Measurements from ENCODE around the gene ZNF232.
"Not testable (repeated sequence)": the region's sequence is repeated elsewhere in the genome, so short reads cannot be mapped to it uniquely, and the experiment has no call there.

Gene ZNF232

GRCh38 chr17:5122586-5123342 lies 11.1 kb upstream of the ZNF232 start:
- no peak for TF ChIP-seq CTCF (IDR thresholded peaks at IDR 0.05; ENCODE audit: insufficient read depth, low read length, missing control alignments)
- CTCF ChIA-PET, result interaction anchor here (0.8 kb wide), 1 partner anchor 316 kb away, joined by 3 read pairs; the partner anchor contains the start of gene C1QBP
- POLR2A ChIA-PET, result interaction anchor here (0.7 kb wide), 1 partner anchor 9 kb away, joined by 4 read pairs; no protein-coding TSS in a partner anchor
- DNase-seq (ENCODE audit: low read depth, low spot score), result no peak
- H3K4me3 ChIP-seq (ENCODE audit: low read depth, low read length), result peak overlapping the region; percentile 52

DNA sequence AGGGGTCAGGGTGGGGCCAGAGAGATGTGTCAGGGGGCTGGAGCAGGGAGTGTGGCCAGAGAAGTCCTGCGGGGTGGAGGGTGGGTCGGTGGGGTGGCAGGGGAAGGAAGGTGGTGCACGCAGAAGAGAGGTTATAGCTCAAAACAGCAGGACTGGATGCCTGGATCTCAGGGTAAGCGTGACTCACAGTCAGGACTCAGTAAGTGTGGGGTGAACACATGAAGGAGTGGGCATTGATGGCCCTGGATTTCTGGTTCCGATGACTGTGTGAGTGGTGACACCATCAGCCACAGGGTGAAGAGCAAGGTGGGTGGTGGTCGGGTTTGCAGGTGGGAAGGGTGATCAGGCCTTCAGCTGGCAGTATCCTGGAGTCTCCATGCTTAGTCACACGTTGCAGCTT lies 10.4 kb upstream of the ZNF232 start:
- DNase-seq (ENCODE audit: low read depth, low spot score), result not testable (repeated sequence)
- peak overlapping the region; percentile 52; the same call in 1 of the 2 replicates for H3K4me3 ChIP-seq (ENCODE audit: low read depth, low read length)
- POLR2A ChIA-PET, result interaction anchor here (0.7 kb wide), 2 partner anchors 8 to 442 kb away, joined by 3 to 4 read pairs; no protein-coding TSS in a partner anchor
- CTCF ChIA-PET, result interaction anchor here (0.8 kb wide), 1 partner anchor 317 kb away, joined by 3 read pairs; the partner anchor contains the start of gene C1QBP

GRCh38 chr17:5121186-5121841 lies 9.6 kb upstream of the ZNF232 start:
- no peak for DNase-seq (ENCODE audit: low read depth, low spot score)
- TF ChIP-seq CTCF (IDR thresholded peaks at IDR 0.05; ENCODE audit: insufficient read depth, low read length, missing control alignments), result no peak
- H3K4me3 ChIP-seq (ENCODE audit: low read depth, low read length), result no peak overlapping the region
- CTCF ChIA-PET, result no interaction called here
- POLR2A ChIA-PET, result interaction anchor here (0.7 kb wide), 1 partner anchor 443 kb away, joined by 3 read pairs; no protein-coding TSS in a partner anchor

- POLR2A ChIA-PET, result not testable (repeated sequence)
Observed at GRCh38 chr17:5120436-5121185, 8.9 kb upstream of the ZNF232 start.

GRCh38 chr17:5120036-5120435 lies 8.4 kb upstream of the ZNF232 start:
- DNase-seq (ENCODE audit: low read depth, low spot score), result no peak
- TF ChIP-seq CTCF (IDR thresholded peaks at IDR 0.05; ENCODE audit: insufficient read depth, low read length, missing control alignments), result no peak
- ChIA-PET CTCF (no interaction called here), POLR2A (no interaction called here)
- H3K4me3 ChIP-seq (ENCODE audit: low read depth, low read length), result no peak overlapping the region

More at GRCh38 chr17:5120436-5121185, 8.9 kb upstream of the ZNF232 start:
- CTCF ChIA-PET; H3K4me3 ChIP-seq (ENCODE audit: low read depth, low read length); DNase-seq (ENCODE audit: low read depth, low spot score): not testable (repeated sequence)

DNA sequence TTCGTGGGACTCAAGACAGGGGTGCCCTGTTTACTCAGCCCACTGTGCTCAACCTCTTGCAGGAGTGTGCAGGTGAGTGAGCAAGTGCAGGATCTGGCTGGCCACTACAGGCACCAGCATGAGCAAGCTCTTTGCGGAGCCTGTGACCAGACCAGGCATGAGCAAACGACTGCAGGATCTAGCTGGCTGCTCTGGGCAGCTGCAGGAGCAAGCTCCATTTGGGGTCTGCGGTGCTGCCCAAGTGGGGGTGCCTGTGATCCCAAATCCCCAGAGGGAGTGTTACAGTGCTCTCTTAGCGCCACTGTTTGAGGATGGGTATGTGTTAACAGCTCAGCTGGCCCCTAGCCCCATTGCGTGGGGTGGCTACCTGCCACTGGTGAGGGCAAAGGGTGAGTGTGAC lies 6.5 kb upstream of the ZNF232 start:
- no peak for DNase-seq (ENCODE audit: low read depth, low spot score)
- POLR2A ChIA-PET, result no interaction called here
- CTCF ChIA-PET, result interaction anchor here (1.1 kb wide), 1 partner anchor 79 kb away, joined by 5 read pairs; no protein-coding TSS in a partner anchor
- H3K4me3 ChIP-seq (ENCODE audit: low read depth, low read length), result no peak overlapping the region
- TF ChIP-seq CTCF (IDR thresholded peaks at IDR 0.05; ENCODE audit: insufficient read depth, low read length, missing control alignments), result no peak

Data from AG04449 (cell line).